AG04450 (cell line): ENCODE measurements around the gene CCNT1. TPM values are rescaled to one million over a fixed set of nuclear protein-coding genes. Genes with fewer than 3 reads are reported as not detected.
"Not testable (repeated sequence)": the region's sequence is repeated elsewhere in the genome, so short reads cannot be mapped to it uniquely, and the experiment has no call there.

Experiments
- CTCF ChIA-PET: fragments of 300-600, 350-600 bp; formaldehyde crosslinking; extraction: SDS; loops from one replicate; lab custom pipeline; 2022; ENCODE audit warnings: antibody characterized with exemption, inconsistent platforms; lab: Charles Lee
- POLR2A ChIA-PET: fragments of 350-600 bp; formaldehyde crosslinking; extraction: SDS; loops from one replicate; lab custom pipeline; 2021; ENCODE audit warnings: antibody characterized with exemption, inconsistent platforms; lab: Yijun Ruan, JAX
- DNase-seq: peaks from one replicate; pipeline ENCODE4 v3.0.0-alpha.2; 2011; ENCODE audit warnings: low read depth, low spot score
- H3K27ac ChIP-seq: one replicate; pipeline ENCODE4 v1.5.1; 2012; ENCODE audit warnings: low read depth, low read length, control low read depth
- H3K27me3 ChIP-seq: one replicate; pipeline ENCODE4 v1.6.0; 2012; ENCODE audit warnings: low read length; ENCODE audit not compliant: control insufficient read depth, insufficient read depth
- H3K4me3 ChIP-seq: 2 replicates; pipeline ENCODE4 v1.5.1; 2011; ENCODE audit warnings: mild to moderate bottlenecking, low read depth, low read length, control low read depth
- H3K9me3 ChIP-seq: 2 replicates; pipeline ENCODE4 v1.5.1; 2012; ENCODE audit warnings: low read length; ENCODE audit not compliant: control insufficient read depth, insufficient read depth
- polyA plus RNA-seq: library from polyadenylated mRNA; depleted of rRNA; stranded (reverse); fragments of >200 nt; gene quantifications from 2 replicates; pipeline ENCODE4 v1.2.3, GENCODE V29; 2011
- TF ChIP-seq, protein P1 (sequence below): IDR thresholded peaks from 2 replicates; pipeline ENCODE4 v1.5.1; 2011; ENCODE audit warnings: low read depth, low read length, control low read depth, inconsistent platforms

The CCNT1 gene
- polyA plus RNA-seq, 1 experiment = 30.8 TPM

GRCh38 chr12:48712209-48712608 lies 4.3 kb downstream of the CCNT1 start:
- ChIA-PET CTCF (no interaction called here), POLR2A (no interaction called here)
- Histone ChIP-seq H3K27me3 (no peaks in the 10 kb centered on the region), H3K4me3 (no peak overlapping the region), H3K27ac (no peak overlapping the region), H3K9me3 (no peaks in the 10 kb centered on the region; the same call in 1 of the 2 replicates)
- TF ChIP-seq, protein P1, sequence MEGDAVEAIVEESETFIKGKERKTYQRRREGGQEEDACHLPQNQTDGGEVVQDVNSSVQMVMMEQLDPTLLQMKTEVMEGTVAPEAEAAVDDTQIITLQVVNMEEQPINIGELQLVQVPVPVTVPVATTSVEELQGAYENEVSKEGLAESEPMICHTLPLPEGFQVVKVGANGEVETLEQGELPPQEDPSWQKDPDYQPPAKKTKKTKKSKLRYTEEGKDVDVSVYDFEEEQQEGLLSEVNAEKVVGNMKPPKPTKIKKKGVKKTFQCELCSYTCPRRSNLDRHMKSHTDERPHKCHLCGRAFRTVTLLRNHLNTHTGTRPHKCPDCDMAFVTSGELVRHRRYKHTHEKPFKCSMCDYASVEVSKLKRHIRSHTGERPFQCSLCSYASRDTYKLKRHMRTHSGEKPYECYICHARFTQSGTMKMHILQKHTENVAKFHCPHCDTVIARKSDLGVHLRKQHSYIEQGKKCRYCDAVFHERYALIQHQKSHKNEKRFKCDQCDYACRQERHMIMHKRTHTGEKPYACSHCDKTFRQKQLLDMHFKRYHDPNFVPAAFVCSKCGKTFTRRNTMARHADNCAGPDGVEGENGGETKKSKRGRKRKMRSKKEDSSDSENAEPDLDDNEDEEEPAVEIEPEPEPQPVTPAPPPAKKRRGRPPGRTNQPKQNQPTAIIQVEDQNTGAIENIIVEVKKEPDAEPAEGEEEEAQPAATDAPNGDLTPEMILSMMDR = no peak
- no peak for DNase-seq

DNA sequence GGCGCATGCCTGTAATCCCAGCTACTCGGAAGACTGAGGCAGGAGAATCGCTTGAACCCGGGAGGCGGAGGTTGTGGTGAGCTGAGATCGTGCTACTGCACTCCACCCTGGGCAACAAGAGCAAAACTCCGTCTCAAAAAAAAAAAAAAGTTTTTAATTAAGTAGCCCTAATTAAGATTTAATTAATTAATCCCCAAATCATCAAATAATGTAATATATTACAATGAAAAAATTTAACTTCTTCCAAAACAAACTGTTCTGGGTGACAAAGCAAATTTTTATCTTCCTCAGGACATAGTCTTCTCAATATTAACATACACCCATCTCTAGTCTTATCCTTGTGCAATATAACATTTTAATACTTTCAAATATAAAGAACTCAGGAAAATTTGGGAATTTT lies 17.7 kb downstream of the CCNT1 start:
- H3K4me3 ChIP-seq, H3K27ac ChIP-seq, H3K9me3 ChIP-seq, DNase-seq, POLR2A ChIA-PET, CTCF ChIA-PET, H3K27me3 ChIP-seq: not testable (repeated sequence)

GRCh38 chr12:48696626-48697025 lies 19.9 kb downstream of the CCNT1 start:
- TF ChIP-seq, protein P1 = no peak
- ChIA-PET CTCF (interaction anchor here (0.7 kb wide), 1 partner anchor 11 kb away, joined by 3 read pairs; no protein-coding TSS in a partner anchor), POLR2A (no interaction called here)
- no peak overlapping the region for H3K4me3 ChIP-seq
- H3K9me3 ChIP-seq = no peaks in the 10 kb centered on the region
- no peak for DNase-seq
- H3K27ac ChIP-seq = no peak overlapping the region
- no peaks in the 10 kb centered on the region for H3K27me3 ChIP-seq

- no peaks in the 10 kb centered on the region for H3K27me3 ChIP-seq
- no peak overlapping the region for H3K4me3 ChIP-seq
- CTCF ChIA-PET = interaction anchor here (0.6 kb wide), 1 partner anchor 119 kb away, joined by 3 read pairs; no protein-coding TSS in a partner anchor
- H3K9me3 ChIP-seq = no peaks in the 10 kb centered on the region
- TF ChIP-seq, protein P1 = no peak
- POLR2A ChIA-PET = no interaction called here
- DNase-seq = no peak
- H3K27ac ChIP-seq = no peak overlapping the region
Observed at GRCh38 chr12:48695859-48696258, 20.6 kb downstream of the CCNT1 start.

DNA sequence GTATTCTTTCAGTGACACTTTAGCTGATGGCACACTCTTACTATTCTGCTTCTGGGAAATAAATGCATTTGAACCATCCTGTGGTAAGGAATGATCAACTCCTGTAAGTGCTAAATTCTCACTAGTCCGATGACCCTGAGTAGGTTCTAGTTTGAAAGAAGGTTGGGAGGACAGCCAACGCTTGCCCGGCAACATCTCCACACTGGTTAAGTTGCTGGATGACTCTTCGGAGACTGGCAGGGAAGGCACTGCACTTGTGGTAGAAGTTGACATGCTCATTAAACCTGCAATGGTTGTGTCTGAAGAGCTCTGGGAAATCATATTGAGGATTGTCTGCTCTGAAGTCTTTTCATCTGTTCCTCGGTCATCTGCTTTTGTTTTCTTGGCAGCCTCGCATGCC lies 22.5 kb downstream of the CCNT1 start:
- POLR2A ChIA-PET = no interaction called here
- H3K27me3 ChIP-seq = no peaks in the 10 kb centered on the region
- CTCF ChIA-PET = interaction anchor here (1.3 kb wide), 1 partner anchor 17 kb away, joined by 3 read pairs; no protein-coding TSS in a partner anchor
- no peak overlapping the region for H3K4me3 ChIP-seq
- no peak overlapping the region for H3K27ac ChIP-seq
- no peak for DNase-seq
- TF ChIP-seq, protein P1 = no peak
- H3K9me3 ChIP-seq = no peaks in the 10 kb centered on the region
